Osteoblast (primary cell): ENCODE results near the gene EPHB2. TPM values are rescaled to one million over a fixed set of nuclear protein-coding genes. Genes with fewer than 3 reads are reported as not detected.

Source experiments
- DNase-seq: peaks from one replicate; pipeline ENCODE4 v3.0.0; 2011; ENCODE audit warnings: low spot score, mixed read lengths; ENCODE audit not compliant: insufficient read length; ENCODE audit errors: missing footprints
- H2AFZ ChIP-seq: 2 replicates; pipeline ENCODE4 v1.6.0; 2011; ENCODE audit warnings: mild to moderate bottlenecking, low read length
- H3K27ac ChIP-seq: 2 replicates; pipeline ENCODE4 v1.5.1; 2011; ENCODE audit warnings: mild to moderate bottlenecking, low read depth, low read length, moderate library complexity
- H3K27me3 ChIP-seq: 2 replicates; pipeline ENCODE4 v1.6.0; 2012; ENCODE audit warnings: mild to moderate bottlenecking, control low read depth, inconsistent platforms, low read length, moderate library complexity; ENCODE audit not compliant: insufficient read depth
- H3K36me3 ChIP-seq: 2 replicates; pipeline ENCODE4 v1.5.1; 2011; ENCODE audit warnings: mild to moderate bottlenecking, low read length, control low read depth, moderate library complexity; ENCODE audit not compliant: insufficient read depth
- H3K4me1 ChIP-seq: 2 replicates; pipeline ENCODE4 v1.5.1; 2011; ENCODE audit warnings: mild to moderate bottlenecking, low read length, control low read depth, moderate library complexity; ENCODE audit not compliant: insufficient read depth
- H3K4me2 ChIP-seq: 2 replicates; pipeline ENCODE4 v1.6.0; 2011; ENCODE audit warnings: mild to moderate bottlenecking, low read length; ENCODE audit not compliant: insufficient read depth
- H3K4me3 ChIP-seq: fragments of 200-600 bp; sonication (generic); 3 replicates; pipeline ENCODE4 v1.5.1; 2012; ENCODE audit warnings: mild to moderate bottlenecking, low read length, inconsistent platforms; ENCODE audit not compliant: insufficient read depth
- H3K79me2 ChIP-seq: 2 replicates; pipeline ENCODE4 v1.6.0; 2012; ENCODE audit warnings: mild to moderate bottlenecking, low read length, control low read depth, inconsistent platforms; ENCODE audit not compliant: insufficient read depth
- H3K9me3 ChIP-seq: 2 replicates; pipeline ENCODE4 v1.5.1; 2011; ENCODE audit warnings: low read depth, low read length, control low read depth
- H4K20me1 ChIP-seq: 2 replicates; pipeline ENCODE4 v1.6.0; 2012; ENCODE audit warnings: mild to moderate bottlenecking, low read length, control low read depth; ENCODE audit not compliant: insufficient read depth
- CTCF ChIP-seq: IDR thresholded peaks from 2 replicates; pipeline ENCODE4 v1.5.1; 2011; ENCODE audit warnings: mild to moderate bottlenecking, low read depth, low read length, moderate library complexity; ENCODE audit errors: extremely low read depth
- total RNA-seq: library from RNA; depleted of rRNA; stranded (reverse); fragments of >200 nt; gene quantifications from 2 replicates; pipeline ENCODE4 v1.2.3, GENCODE V29; 2012

Gene EPHB2
- total RNA-seq, 1 donor: 8.7 TPM

GRCh38 chr1:22782406-22782805 lies 71.8 kb downstream of the EPHB2 start:
- no peaks in the 10 kb centered on the region for H3K4me1 ChIP-seq
- no peak overlapping the region for H3K4me2 ChIP-seq
- no peaks in the 10 kb centered on the region for H3K9me3 ChIP-seq
- H3K36me3 ChIP-seq: no peaks in the 10 kb centered on the region
- no peak overlapping the region for H3K27ac ChIP-seq
- H3K4me3 ChIP-seq: no peak overlapping the region
- no peak for DNase-seq
- no peaks in the 10 kb centered on the region for H4K20me1 ChIP-seq
- no peaks in the 10 kb centered on the region for H3K79me2 ChIP-seq
- TF ChIP-seq CTCF: no peak
- H3K27me3 ChIP-seq: no peaks in the 10 kb centered on the region
- H2AFZ ChIP-seq: no peak overlapping the region

- DNase-seq: no peak
- Histone ChIP-seq H3K27ac (no peak overlapping the region), H3K4me3 (no peak overlapping the region), H3K4me1 (no peaks in the 10 kb centered on the region), H3K79me2 (no peaks in the 10 kb centered on the region), H2AFZ (no peak overlapping the region), H4K20me1 (no peaks in the 10 kb centered on the region), H3K27me3 (no peaks in the 10 kb centered on the region), H3K4me2 (no peak overlapping the region), H3K9me3 (no peaks in the 10 kb centered on the region), H3K36me3 (no peaks in the 10 kb centered on the region)
- TF ChIP-seq CTCF: no peak
Measured at GRCh38 chr1:22784317-22784716, 73.7 kb downstream of the EPHB2 start.

- no peaks in the 10 kb centered on the region for H3K79me2 ChIP-seq
- no peaks in the 10 kb centered on the region for H3K4me1 ChIP-seq
- TF ChIP-seq CTCF: no peak
- H3K9me3 ChIP-seq: no peaks in the 10 kb centered on the region
- H3K27me3 ChIP-seq: no peaks in the 10 kb centered on the region
- H3K4me3 ChIP-seq: no peak overlapping the region
- H3K36me3 ChIP-seq: no peaks in the 10 kb centered on the region
- H4K20me1 ChIP-seq: no peaks in the 10 kb centered on the region
- no peak overlapping the region for H2AFZ ChIP-seq
- H3K27ac ChIP-seq: no peak overlapping the region
- DNase-seq: no peak
- H3K4me2 ChIP-seq: no peak overlapping the region
Measured at GRCh38 chr1:22784737-22785136, 74.1 kb downstream of the EPHB2 start.

GRCh38 chr1:22786101-22786500 lies 75.5 kb downstream of the EPHB2 start:
- Histone ChIP-seq H3K4me3 (no peak overlapping the region), H3K36me3 (no peaks in the 10 kb centered on the region), H3K4me2 (no peak overlapping the region), H3K27me3 (no peaks in the 10 kb centered on the region), H4K20me1 (no peaks in the 10 kb centered on the region), H3K79me2 (no peaks in the 10 kb centered on the region), H3K27ac (no peak overlapping the region), H2AFZ (no peak overlapping the region), H3K4me1 (no peaks in the 10 kb centered on the region), H3K9me3 (no peaks in the 10 kb centered on the region)
- no peak for TF ChIP-seq CTCF
- DNase-seq: no peak
